HL-60/S4 treated with retinoic acid at 250 ng/mL for 4 days and 3 days (cell line): Measurements from ENCODE around the gene HBS1L.
"Not testable (repeated sequence)": the region's sequence is repeated elsewhere in the genome, so short reads cannot be mapped to it uniquely, and the experiment has no call there.

Experiments
- in situ Hi-C: fragments of 300-500 bp; cut with MboI; formaldehyde crosslinking; loops from 2 replicates; pipeline ENCODE4 v1.7.0; 2022; ENCODE audit warnings: low sequenced_read_pairs

HBS1L gene

DNA sequence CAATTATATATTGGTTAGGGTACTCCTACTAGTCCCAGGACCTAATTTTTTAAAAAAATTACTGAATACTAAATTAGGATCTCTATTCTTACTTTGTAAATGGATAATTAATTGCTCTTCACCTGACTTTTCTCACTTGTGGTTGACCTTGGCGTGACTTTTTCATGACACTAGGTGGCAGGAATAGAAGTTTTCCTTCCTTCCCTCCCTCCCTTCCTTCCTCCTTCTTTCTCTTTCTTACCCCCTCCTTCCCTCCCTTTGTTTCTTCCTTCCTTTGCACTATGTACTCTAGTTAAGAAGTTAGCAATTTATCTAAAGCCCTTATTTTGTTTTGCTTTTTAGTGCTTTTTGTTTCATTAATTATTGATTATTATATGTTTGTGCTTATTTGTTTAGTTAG, 20.4 kb upstream of the HBS1L start:
- in situ Hi-C loops = no loop called here

DNA sequence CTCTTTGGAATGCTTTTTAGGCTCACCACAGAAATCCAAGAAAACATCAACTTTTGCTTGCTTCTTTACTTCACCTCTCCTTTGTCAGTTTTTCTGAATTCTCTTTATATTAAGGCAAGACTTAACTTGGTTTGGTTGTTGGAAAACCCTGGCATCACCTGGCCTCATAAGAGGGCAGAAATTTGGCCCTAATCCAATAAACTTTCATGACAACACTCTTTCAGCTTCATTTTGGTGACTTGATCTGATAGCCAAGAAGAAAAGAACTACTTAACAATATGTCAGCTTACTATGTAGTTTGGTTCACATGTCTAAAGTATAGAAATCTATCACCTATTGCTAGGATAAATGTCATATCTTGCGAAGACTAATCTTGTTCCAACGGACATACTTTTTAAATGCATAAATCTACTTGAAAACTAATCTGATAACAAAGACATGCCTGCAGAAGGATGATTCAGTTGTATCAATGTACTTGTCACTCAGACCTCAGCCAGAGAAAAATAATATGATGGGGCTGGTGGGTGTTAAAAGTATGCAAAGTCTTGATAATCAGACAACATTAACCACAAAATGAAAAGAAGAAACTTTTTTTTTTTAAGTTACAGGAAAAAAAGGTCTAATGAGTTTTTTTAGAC, 19.3 kb upstream of the HBS1L start:
- in situ Hi-C loops = no loop called here

DNA sequence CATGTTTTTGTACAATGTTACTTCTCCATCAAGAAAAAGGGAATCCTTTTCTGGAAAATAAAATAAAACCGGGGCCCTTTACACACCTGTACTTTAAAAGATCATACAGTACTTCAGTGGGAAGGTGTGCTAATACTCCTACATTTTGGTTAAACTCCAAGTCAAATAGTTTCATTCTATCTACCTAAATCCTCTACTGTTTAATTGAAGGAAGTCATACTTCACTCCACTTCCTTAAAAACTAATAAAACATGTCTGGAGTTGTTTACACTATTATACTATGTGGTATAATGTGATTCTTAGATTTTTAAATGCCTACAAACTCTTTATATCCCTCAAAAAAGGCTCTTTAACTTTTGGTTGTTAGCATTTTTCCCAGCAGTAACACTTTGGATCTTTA, 18.6 kb upstream of the HBS1L start:
- in situ Hi-C loops = no loop called here

DNA sequence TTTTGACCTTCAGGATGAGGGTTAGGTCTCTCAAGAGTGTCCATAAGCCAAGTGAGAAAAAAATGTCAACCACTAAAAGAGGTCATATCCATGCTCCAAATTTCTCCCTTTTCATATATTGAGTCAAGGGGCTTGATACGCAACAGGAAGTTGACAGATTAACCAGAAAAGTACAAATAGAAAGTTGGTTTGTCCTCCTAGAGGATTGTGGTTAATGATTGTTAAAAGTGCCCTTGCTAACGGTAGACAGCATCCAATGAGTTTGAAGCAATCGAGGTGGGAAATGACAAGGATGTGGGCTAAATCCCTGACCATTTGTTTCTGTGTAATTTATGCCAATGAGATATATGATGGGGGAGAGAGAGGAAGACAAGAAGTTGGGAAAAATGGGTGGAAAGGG, 18.1 kb upstream of the HBS1L start:
- in situ Hi-C loops = no loop called here

DNA sequence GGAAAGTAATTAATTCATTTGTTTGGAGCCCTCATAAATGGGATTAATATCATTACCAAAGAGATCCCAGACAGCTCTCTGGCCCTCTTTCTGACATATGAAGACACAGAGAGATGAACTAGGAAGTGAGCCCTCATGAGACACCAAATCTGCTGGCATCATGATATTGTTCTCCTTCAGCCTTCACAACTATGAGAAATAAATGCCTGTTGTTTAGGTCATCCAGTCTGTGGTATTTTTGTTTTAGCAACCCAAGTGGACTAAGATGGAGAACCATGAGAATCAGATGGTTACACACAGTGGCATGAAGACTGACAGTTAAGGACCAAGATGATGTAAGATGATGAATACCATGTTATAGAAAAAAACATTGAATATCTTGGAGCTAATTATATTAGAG, 16.9 kb upstream of the HBS1L start:
- in situ Hi-C loops = no loop called here

DNA sequence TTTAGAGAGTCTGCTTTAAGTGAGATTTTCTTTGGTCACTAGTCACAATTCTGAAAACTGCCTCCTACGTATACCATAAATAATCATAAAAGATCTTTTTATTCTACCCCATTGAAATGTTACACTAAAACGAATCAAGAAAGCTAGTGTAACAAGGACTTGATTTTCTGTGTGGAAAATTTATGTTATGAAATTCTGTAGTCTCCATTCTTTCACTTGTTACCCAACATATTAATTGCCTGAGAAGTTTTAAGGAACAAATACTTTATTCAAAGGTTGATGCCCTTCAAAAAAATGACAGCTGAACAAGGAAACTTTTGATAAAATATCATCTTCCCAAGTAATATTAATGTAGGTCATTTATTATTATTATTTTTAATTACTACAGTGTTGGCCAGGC, 13.3 kb upstream of the HBS1L start:
- in situ Hi-C loops = no loop called here

DNA sequence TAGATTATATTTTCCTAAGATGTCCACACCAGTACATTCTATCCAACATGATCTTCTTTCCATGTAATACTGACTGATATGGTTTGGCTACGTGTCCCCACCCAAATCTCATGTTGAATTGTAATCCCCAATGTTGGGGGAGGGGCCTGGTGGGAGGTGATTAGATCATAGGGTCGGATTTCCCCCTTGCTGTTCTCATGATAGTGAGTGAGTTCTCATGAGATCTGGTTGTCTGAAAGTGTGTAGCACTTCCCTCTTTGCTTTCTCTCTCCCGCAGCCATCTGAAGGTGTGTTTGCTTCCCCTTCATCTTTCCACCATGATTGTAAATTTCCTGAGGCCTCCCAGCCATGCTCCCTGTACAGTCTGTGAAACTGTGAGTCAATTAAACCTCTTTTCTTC, 12.2 kb upstream of the HBS1L start:
- in situ Hi-C loops = no loop called here

DNA sequence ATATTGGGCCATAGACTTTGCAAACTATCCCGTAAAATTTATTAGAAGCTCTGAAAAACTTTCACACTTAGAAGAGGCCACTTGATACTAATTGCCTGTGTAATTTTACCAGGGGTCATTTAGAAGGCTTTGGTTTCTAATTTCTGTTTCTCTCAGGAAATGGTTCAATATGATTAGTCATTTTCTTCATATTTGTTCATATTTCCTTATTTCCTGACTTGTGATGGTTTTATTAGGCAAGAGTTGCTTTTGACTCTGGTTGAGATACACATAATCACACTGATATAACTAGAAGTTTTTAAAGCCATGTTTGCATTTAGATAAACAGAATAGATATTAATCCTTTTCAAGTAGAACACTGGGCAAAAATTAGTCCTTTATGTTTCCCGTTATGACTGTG, 11.8 kb upstream of the HBS1L start:
- in situ Hi-C loops = no loop called here

DNA sequence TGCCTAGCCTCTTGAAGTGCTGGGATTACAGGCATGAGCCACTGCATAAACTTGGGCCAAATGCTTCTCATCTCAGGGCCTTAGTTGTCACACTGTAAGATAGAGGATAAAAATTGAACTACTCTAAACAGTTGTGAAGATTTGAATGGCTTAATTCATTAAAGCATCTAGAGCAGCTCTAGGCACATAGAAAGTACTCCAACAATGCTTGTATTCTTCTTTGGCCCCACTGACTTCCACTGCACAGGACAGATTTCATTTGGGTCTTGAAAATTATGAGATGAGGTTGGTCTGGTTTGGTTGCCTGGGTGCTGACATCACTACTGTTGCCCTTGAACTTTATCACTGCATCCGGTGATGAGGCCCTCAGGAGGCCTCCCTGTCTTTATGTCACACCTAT, 10.0 kb upstream of the HBS1L start:
- in situ Hi-C loops = no loop called here

DNA sequence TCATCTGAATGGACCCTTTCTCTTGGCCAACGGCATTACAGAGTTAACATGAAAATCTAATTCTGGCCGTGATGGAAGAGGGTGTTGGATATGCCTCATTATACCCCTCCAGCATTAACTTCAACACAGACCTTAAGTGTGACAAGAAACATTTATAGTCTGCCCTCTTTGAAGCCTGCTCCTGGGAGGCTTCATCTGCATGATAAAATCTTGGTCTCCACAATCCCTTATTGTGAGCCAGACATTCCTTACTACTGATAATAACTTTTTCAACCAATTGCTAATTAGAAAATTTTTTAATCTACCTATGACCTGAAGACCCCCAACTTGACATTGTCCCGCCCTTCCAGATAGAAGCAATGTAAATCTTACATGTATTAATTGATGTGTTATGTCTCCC, 9.3 kb upstream of the HBS1L start:
- in situ Hi-C loops = no loop called here

DNA sequence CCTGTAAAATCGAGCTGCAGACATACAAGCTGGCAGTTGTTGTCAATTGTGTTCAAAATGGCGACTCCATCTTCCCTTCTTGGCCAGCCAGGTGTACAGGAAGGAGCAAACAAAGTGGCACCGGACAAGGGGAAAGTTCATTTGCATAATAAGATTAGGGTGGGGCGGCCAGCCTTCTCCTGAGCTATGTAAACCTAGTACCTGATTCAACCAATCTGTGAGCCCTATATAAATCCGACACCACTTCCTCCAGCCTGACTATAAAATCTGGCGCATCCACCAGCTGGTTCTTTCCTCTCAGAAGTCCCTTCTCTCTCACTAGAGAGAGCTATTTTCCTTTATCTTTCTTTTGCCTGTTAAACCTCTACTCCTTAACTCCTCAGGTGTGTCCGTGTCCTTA, 8.1 kb upstream of the HBS1L start:
- in situ Hi-C loops = no loop called here

DNA sequence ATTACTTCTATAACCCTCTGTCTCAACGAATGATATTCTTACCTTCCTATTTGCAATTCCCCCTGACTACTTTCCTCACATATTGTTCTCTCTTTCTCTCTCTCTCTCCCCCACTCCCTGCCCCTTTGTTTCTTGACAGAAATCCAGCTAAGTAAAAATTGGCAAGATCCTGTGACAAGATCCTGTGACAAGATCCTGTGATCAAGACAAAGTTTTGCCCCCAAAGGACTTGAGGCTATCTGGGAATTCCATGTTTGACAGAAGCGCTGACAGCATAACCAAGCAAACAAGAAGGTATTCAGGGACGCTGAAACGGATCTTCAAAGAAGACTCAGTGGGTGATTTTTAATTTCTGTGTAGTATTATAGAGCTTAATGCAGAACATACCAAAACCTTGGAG, 5.5 kb upstream of the HBS1L start:
- in situ Hi-C loops = no loop called here

DNA sequence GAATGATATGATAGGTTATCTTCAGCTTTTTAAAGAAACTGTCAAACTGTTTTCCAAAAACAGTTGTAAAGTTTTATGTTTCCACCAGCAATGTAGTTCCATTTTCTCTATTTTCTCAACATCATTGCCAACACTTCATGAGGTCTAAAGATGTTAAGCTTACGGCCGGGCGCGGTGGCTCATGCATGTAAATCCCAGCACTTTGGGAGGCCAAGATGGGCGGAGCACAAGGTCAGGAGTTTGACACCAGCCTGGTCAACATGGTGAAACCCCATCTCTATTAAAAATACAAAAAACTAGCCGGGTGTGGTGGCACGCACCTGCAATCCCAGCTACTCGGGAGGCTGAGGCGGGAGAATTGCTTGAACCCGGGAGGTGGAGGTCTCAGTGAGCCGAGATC, 3.7 kb upstream of the HBS1L start:
- in situ Hi-C loops = not testable (repeated sequence)

DNA sequence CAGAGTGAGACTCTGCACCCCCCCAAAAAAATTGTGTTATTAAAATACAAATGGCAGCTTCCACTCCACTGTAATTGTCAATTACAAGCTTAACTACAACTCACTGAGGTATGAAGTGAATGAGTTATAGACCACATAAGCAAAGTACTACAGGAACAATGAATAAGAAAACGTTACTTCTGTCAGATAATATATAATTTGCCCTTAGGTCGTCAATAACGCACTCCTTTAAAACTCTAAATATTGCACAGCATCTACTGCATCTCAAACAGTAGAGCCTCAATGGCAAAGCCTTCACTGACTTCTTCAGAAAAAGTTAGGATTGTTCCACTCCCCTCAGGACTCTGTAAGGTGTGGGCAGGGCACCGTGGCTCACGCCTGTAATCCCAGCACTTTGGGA, 2.0 kb upstream of the HBS1L start:
- in situ Hi-C loops = no loop called here

DNA sequence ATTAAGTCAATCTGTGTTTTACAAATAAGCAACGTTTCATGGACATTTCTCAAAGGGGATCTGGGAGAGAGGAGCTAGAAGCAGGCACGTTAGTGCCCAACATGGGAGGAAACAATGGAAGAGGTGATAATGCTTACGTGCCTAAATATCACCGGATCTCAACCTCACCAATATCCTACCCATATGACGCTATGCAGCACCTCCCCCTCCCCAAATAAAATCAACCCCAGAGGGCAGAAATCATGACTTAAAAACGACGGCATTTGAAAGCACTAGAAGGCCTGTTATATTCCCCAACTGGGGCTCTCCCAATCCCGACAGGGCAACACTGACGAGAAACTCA, 425 bp downstream of the HBS1L start:
- in situ Hi-C loops = no loop called here

DNA sequence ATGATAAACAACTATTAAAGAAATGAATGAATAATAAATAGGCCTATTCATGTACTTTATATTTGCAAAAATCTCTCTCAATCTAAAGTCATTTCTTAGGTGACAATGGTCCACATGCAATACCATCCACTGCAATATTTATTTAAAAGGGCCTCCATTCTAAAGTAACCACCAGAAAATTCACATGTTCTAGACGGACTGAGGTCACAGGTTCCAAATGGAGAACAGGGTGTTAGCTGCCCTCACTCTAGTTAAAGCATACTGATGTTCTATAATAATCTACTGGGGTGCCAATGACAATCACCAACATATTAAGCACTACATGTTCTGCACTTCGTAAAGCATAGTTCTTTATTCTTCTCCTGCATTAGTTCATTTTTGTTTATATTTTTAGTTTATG, 1.2 kb downstream of the HBS1L start:
- in situ Hi-C loops = no loop called here

DNA sequence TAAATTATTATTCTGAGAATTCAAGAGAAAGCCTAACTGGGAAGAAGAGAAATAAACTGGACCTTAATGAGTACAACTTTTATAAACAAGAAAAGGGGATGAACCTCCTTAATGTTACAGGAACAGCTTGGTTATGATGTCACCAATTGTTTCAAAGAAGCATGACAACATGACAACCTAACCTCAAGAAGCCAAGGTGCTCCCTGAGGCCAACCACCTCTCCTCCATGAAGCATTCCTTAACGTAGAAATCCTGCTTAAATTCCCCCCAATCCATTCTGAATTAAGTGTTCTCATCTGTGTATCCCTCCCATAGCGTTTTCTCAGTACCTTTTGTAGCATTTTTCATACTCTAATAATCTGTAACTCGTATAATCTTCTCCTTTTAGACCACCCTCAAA, 1.7 kb downstream of the HBS1L start:
- in situ Hi-C loops = no loop called here

DNA sequence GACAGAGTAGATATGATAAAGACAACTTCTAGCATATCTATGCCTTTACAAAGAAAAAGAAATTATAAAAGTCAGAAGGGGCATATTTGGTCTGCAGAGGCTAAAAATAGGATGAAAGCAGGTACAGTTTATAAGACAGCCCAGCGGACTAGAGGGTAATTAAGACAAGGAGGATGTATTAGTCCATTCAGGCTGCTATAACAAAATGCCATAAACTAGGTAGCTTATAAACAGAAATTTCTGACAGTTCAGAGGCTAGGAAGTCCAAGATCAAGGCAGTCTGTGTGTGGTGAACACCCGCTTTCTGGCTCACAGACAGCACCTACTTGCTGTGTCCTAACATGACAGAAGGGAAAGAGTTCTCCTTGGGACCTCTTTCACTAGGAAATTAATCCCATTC, 5.7 kb downstream of the HBS1L start:
- in situ Hi-C loops = no loop called here

DNA sequence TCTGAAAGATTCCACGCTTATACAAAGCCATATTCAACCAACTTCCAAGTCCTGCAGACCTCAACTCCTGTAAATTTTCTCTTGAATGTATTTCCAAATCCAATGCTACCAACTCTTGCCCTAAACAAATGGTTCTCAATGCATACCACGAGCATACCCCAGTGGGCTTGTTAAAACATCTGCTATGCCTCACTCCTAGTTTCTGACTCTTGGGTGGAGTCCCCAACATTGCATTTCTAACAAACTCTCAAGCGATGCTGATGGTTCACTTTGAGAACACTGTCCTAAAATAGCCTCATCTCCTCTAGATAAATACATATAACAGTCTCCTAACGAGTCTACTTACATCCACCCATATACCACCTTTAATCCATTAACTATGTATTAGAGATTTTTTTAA, 7.3 kb downstream of the HBS1L start:
- in situ Hi-C loops = no loop called here

DNA sequence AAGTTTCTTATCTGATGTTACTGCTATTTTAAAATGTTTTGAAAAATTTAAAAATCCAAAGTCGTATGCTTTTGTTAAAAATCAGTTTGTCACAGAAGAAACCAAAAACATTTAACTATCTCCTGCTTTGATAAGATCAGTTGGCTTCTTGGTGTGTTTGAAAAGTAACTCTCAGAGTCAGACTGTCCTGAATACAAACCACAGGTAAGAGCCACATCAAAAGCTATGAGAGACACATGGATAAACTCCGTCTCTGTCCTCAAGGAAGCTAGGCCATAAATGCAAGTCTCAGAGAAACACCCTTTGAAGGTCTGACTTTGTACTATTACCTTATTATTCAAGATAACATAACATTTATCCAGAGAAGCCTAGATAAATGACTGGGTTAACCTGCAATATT, 7.7 kb downstream of the HBS1L start:
- in situ Hi-C loops = no loop called here

DNA sequence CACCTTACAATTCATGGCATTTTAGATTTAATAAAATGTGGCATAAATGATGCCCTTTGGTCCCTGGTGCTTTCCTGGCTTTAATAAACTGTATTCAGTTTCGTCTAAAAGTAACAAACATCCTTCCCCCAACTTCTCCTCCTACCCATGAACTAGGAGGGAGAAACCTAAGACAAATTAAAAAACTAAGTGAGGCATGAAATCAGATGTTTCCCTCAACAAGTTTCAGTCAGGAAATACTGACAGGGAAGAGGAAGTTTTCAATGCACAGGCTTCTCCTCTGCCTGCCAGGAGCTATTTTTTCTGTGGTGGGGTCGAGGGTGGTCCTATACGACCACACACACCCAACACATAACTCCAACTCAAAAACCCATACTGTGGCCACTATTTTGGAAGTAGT, 10.0 kb downstream of the HBS1L start:
- in situ Hi-C loops = no loop called here

DNA sequence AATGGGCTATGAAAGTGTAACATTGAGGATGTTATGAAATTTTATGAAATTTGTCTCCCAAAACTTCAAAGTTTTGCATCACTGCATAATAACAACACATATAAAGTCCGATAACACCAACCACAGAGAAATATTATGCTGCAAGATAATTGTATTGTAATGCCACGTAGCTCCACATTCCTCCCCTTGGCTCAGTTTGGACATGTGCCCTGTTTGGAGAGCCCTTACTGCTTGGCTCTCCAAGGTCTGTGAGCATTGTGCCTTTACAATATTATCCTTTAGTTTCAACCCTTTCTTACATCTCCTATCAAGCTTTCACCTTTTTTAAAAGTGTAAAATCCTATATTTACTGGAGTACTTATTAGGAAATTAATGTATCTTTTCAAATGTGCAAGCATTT, 10.8 kb downstream of the HBS1L start:
- in situ Hi-C loops = no loop called here

DNA sequence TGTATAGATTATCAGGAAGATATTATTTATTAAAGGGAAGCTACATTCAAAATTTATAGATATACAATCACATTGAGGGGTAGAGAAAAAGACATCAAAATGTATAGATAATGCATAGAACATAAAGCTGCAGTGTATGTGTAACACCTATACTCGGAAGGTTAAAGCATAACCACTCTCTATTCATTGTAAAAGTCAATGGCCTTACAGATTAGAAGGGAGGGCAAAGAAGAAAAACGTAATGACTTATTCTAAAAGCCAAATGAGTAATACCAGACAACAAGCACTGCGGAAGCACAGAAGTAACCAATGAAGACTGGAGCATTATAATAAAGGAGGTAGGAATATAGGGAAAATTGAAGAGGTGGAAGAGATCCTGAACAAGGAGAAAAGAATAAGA, 11.3 kb downstream of the HBS1L start:
- in situ Hi-C loops = no loop called here

DNA sequence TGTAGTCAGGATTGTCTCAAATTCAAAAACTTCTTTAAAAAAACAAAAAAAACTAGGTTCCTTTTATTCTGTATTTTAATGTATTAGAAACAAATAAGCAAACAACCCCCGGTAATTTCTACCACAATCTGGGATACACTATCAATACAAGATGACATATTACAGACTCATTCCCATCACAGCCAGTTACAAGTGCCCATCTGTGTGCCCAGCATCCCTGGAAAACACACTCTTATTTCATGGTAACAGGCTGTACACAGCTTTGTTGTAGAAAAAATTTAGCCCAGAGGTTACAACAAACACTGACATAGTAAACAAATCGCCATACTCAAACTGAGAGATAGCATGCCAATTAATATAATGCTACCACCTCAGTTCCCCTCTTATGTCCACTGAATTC, 16.3 kb downstream of the HBS1L start:
- in situ Hi-C loops = no loop called here
